Measurements from ENCODE around the gene EXOSC6.
"Not testable (repeated sequence)": the region's sequence is repeated elsewhere in the genome, so short reads cannot be mapped to it uniquely, and the experiment has no call there.

EXOSC6 gene

DNA sequence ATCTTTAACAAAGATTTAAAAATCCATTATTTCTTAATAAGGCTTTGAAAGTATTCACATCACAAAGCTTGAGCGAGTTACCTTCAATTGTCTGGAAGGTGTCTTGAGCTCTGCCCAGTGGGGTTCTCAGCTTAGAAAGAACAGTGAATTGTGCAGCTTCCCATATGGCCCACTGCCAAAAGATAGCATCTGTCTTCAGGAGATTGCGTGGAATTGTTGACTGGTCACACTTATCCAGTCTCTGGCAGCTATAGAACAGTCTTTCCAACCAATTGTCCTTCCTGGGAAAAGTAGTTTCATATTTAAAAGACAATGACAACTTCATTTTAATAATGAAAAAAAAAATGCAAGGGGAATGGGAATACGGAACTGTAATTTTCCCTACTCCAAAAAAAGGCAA is 19.9 kb downstream of the EXOSC6 start:
- not testable (repeated sequence) for H3K27ac ChIP-seq (replicated peaks; ENCODE audit: low read length); H3K4me1 ChIP-seq (ENCODE audit: control insufficient read depth in 2 of 2, insufficient read depth in 1 of 2, low read depth in 1 of 2, low read length in 2 of 2); H3K9ac ChIP-seq (ENCODE audit: low read depth, low read length, poor library complexity); H2BK12ac ChIP-seq (ENCODE audit: low read length); H4K8ac ChIP-seq (ENCODE audit: low read depth, low read length); H2AK5ac ChIP-seq (ENCODE audit: low read depth, low read length); H3K14ac ChIP-seq (ENCODE audit: low read length); H3K18ac ChIP-seq (ENCODE audit: low read length); H3K4me2 ChIP-seq (ENCODE audit: insufficient read depth, low read length, poor library complexity, severe bottlenecking); H3K4ac ChIP-seq (ENCODE audit: low read length); H3K23ac ChIP-seq (ENCODE audit: low read depth, low read length, poor library complexity); H3K4me3 ChIP-seq (ENCODE audit: low read length in 2 of 2); H2BK5ac ChIP-seq (ENCODE audit: low read length); DNase-seq (ENCODE audit: low spot score); H2BK15ac ChIP-seq (ENCODE audit: low read length); H2AFZ ChIP-seq (ENCODE audit: low read length); H4K91ac ChIP-seq (ENCODE audit: low read depth, low read length, poor library complexity); H3K9me3 ChIP-seq (replicated peaks in 1 of 2; ENCODE audit: control insufficient read depth in 2 of 2, insufficient read depth in 1 of 2, low read depth in 1 of 2, low read length in 2 of 2); H2BK120ac ChIP-seq (ENCODE audit: low read depth, low read length); H3K79me1 ChIP-seq (ENCODE audit: low read depth, low read length); H3K27me3 ChIP-seq (ENCODE audit: control insufficient read depth in 3 of 3, insufficient read depth in 3 of 3, low read depth in 1 of 3, low read length in 3 of 3)
- peaks cover 0 to 19% of the 10 kb centered on the region in 2 donors for H3K36me3 ChIP-seq (replicated peaks in 1 of 2; ENCODE audit: control insufficient read depth in 2 of 2, insufficient read depth in 2 of 2, low read length in 2 of 2)
- WGBS, 2 donors (ENCODE audit: extremely low coverage in 2 of 2, insufficient read length in 2 of 2, insufficient replicate concordance in 1 of 2): no CpG with 5 or more reads among the region's 3 CpGs

DNA sequence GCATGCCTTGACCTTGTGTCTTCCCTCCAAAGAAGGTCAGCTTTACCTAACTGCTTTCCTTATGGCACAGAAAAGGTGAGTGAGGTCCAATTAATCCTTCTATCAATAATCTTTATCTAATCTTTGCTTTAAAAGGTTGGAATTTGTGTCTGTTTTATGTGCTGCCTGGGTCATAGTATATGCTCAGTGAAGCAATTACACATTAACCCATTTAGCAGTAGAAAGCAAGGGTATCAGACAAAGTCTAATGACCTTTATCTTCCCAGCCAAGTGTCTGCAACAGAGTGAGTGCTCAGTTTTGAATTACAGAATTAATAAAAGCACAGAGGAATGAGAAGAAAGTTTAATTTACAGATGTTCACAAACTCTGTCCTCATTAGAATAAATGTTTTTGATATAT is 25.7 kb downstream of the EXOSC6 start:
- H3K14ac ChIP-seq (ENCODE audit: low read length); H3K4me1 ChIP-seq (ENCODE audit: control insufficient read depth in 2 of 2, insufficient read depth in 1 of 2, low read depth in 1 of 2, low read length in 2 of 2); H4K91ac ChIP-seq (ENCODE audit: low read depth, low read length, poor library complexity); H2BK5ac ChIP-seq (ENCODE audit: low read length); H3K36me3 ChIP-seq (replicated peaks in 1 of 2; ENCODE audit: control insufficient read depth in 2 of 2, insufficient read depth in 2 of 2, low read length in 2 of 2); H3K9ac ChIP-seq (ENCODE audit: low read depth, low read length, poor library complexity); H3K18ac ChIP-seq (ENCODE audit: low read length); H3K4me2 ChIP-seq (ENCODE audit: insufficient read depth, low read length, poor library complexity, severe bottlenecking); H3K4ac ChIP-seq (ENCODE audit: low read length); H3K79me1 ChIP-seq (ENCODE audit: low read depth, low read length); H4K8ac ChIP-seq (ENCODE audit: low read depth, low read length); H2AK5ac ChIP-seq (ENCODE audit: low read depth, low read length); H3K9me3 ChIP-seq (replicated peaks in 1 of 2; ENCODE audit: control insufficient read depth in 2 of 2, insufficient read depth in 1 of 2, low read depth in 1 of 2, low read length in 2 of 2); H3K27me3 ChIP-seq (ENCODE audit: control insufficient read depth in 3 of 3, insufficient read depth in 3 of 3, low read depth in 1 of 3, low read length in 3 of 3); H2BK15ac ChIP-seq (ENCODE audit: low read length); H2BK120ac ChIP-seq (ENCODE audit: low read depth, low read length); H3K27ac ChIP-seq (replicated peaks; ENCODE audit: low read length); DNase-seq (ENCODE audit: low spot score); H3K4me3 ChIP-seq (ENCODE audit: low read length in 2 of 2); H2AFZ ChIP-seq (ENCODE audit: low read length); H3K23ac ChIP-seq (ENCODE audit: low read depth, low read length, poor library complexity); H2BK12ac ChIP-seq (ENCODE audit: low read length): not testable (repeated sequence)

DNA sequence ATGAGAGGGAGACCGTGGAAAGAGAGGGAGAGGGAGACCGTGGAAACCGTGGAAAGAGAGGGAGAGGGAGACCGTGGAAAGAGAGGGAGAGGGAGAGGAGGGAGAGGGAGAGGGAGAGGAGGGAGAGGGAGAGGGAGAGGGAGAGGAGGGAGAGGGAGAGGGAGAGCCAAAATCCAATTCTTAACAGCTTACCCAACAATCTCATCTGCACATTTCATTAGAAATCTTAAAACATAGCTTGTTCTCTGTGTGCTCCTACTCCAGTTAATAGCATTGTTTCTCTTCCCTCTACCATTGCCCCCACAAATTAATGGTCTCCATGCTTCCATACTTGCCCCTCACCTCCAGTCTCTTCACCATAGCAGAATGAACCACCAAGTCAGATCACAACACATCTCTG is 26.3 kb downstream of the EXOSC6 start:
- H3K18ac ChIP-seq (ENCODE audit: low read length): not testable (repeated sequence)
- no CpG with 5 or more reads among the region's 4 CpGs for WGBS, 2 donors (ENCODE audit: extremely low coverage in 2 of 2, insufficient read length in 2 of 2, insufficient replicate concordance in 1 of 2)
- H3K36me3 ChIP-seq (replicated peaks in 1 of 2; ENCODE audit: control insufficient read depth in 2 of 2, insufficient read depth in 2 of 2, low read length in 2 of 2): peaks cover 0 to 12% of the 10 kb centered on the region in 2 donors

DNA sequence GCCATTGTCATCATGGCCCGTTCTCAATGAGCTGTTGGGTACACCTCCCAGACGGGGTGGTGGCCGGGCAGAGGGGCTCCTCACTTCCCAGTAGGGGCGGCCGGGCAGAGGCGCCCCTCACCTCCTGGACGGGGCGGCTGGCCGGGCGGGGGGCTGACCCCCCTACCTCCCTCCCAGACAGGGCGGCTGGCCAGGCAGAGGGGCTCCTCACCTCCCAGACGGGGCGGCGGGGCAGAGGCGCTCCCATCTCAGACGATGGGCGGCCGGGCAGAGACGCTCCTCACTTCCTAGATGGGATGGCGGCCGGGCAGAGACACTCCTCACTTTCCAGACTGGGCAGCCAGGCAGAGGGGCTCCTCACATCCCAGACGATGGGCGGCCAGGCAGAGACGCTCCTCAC is 27.1 kb downstream of the EXOSC6 start:
- not testable (repeated sequence) for H3K4me1 ChIP-seq (ENCODE audit: control insufficient read depth in 2 of 2, insufficient read depth in 1 of 2, low read depth in 1 of 2, low read length in 2 of 2); H2BK5ac ChIP-seq (ENCODE audit: low read length); H3K4me2 ChIP-seq (ENCODE audit: insufficient read depth, low read length, poor library complexity, severe bottlenecking); H3K9ac ChIP-seq (ENCODE audit: low read depth, low read length, poor library complexity); H2AFZ ChIP-seq (ENCODE audit: low read length); H3K9me3 ChIP-seq (replicated peaks in 1 of 2; ENCODE audit: control insufficient read depth in 2 of 2, insufficient read depth in 1 of 2, low read depth in 1 of 2, low read length in 2 of 2); H2BK12ac ChIP-seq (ENCODE audit: low read length); H2BK15ac ChIP-seq (ENCODE audit: low read length); H3K4me3 ChIP-seq (ENCODE audit: low read length in 2 of 2); H3K4ac ChIP-seq (ENCODE audit: low read length); H2AK5ac ChIP-seq (ENCODE audit: low read depth, low read length); H3K23ac ChIP-seq (ENCODE audit: low read depth, low read length, poor library complexity); H3K18ac ChIP-seq (ENCODE audit: low read length); DNase-seq (ENCODE audit: low spot score); H4K91ac ChIP-seq (ENCODE audit: low read depth, low read length, poor library complexity); H3K79me1 ChIP-seq (ENCODE audit: low read depth, low read length); H3K27ac ChIP-seq (replicated peaks; ENCODE audit: low read length); H2BK120ac ChIP-seq (ENCODE audit: low read depth, low read length); H3K27me3 ChIP-seq (ENCODE audit: control insufficient read depth in 3 of 3, insufficient read depth in 3 of 3, low read depth in 1 of 3, low read length in 3 of 3); H3K14ac ChIP-seq (ENCODE audit: low read length); H4K8ac ChIP-seq (ENCODE audit: low read depth, low read length)
- H3K36me3 ChIP-seq (replicated peaks in 1 of 2; ENCODE audit: control insufficient read depth in 2 of 2, insufficient read depth in 2 of 2, low read length in 2 of 2): peaks cover 0 to 15% of the 10 kb centered on the region in 2 donors
- no CpG with 5 or more reads among the region's 24 CpGs for WGBS, 2 donors (ENCODE audit: extremely low coverage in 2 of 2, insufficient read length in 2 of 2, insufficient replicate concordance in 1 of 2)

More for the DNA sequence above, 26.3 kb downstream of the EXOSC6 start:
- H3K4me2 ChIP-seq (ENCODE audit: insufficient read depth, low read length, poor library complexity, severe bottlenecking); H2BK5ac ChIP-seq (ENCODE audit: low read length); H2BK15ac ChIP-seq (ENCODE audit: low read length); H3K9ac ChIP-seq (ENCODE audit: low read depth, low read length, poor library complexity); H3K79me1 ChIP-seq (ENCODE audit: low read depth, low read length); H3K4me1 ChIP-seq (ENCODE audit: control insufficient read depth in 2 of 2, insufficient read depth in 1 of 2, low read depth in 1 of 2, low read length in 2 of 2); H3K27me3 ChIP-seq (ENCODE audit: control insufficient read depth in 3 of 3, insufficient read depth in 3 of 3, low read depth in 1 of 3, low read length in 3 of 3); H2BK120ac ChIP-seq (ENCODE audit: low read depth, low read length); H3K4me3 ChIP-seq (ENCODE audit: low read length in 2 of 2); H3K23ac ChIP-seq (ENCODE audit: low read depth, low read length, poor library complexity); H2AFZ ChIP-seq (ENCODE audit: low read length); H3K14ac ChIP-seq (ENCODE audit: low read length); H3K9me3 ChIP-seq (replicated peaks in 1 of 2; ENCODE audit: control insufficient read depth in 2 of 2, insufficient read depth in 1 of 2, low read depth in 1 of 2, low read length in 2 of 2); H3K27ac ChIP-seq (replicated peaks; ENCODE audit: low read length); H4K91ac ChIP-seq (ENCODE audit: low read depth, low read length, poor library complexity); H4K8ac ChIP-seq (ENCODE audit: low read depth, low read length); DNase-seq (ENCODE audit: low spot score); H2BK12ac ChIP-seq (ENCODE audit: low read length); H3K4ac ChIP-seq (ENCODE audit: low read length); H2AK5ac ChIP-seq (ENCODE audit: low read depth, low read length): not testable (repeated sequence)

Data from neuronal stem cell (in vitro differentiated cells).